Immature natural killer cell (primary cell): ENCODE measurements around the gene VCPKMT. TPM values are rescaled to one million over a fixed set of nuclear protein-coding genes. Genes with fewer than 3 reads are reported as not detected.
A peak's percentile ranks its signal among the peaks of the same experiment; 100 is the strongest.

Experiments
- DNase-seq, 3 donors: peaks; one replicate each; pipeline ENCODE4 v3.0.0; 2022; ENCODE audit warnings: mixed read lengths in 1 of 3
- H3K27ac Mint-ChIP-seq, 6 donors: one replicate each; pipeline ENCODE4 v1.8.0; 2020; ENCODE audit warnings: mixed read lengths in 6 of 6, mild to moderate bottlenecking in 5 of 6, inconsistent platforms in 4 of 6, moderate library complexity in 3 of 6
- H3K27me3 Mint-ChIP-seq, 3 donors: one replicate each; pipeline ENCODE4 v1.8.0; 2020 to 2021; ENCODE audit warnings: low read depth in 3 of 3, mild to moderate bottlenecking in 3 of 3, mixed read lengths in 3 of 3, moderate library complexity in 3 of 3, inconsistent platforms in 1 of 3
- H3K36me3 Mint-ChIP-seq, 3 donors: one replicate each; pipeline ENCODE4 v1.8.0; 2020; ENCODE audit warnings: mixed read lengths in 3 of 3, inconsistent platforms in 2 of 3, mild to moderate bottlenecking in 2 of 3
- H3K4me1 Mint-ChIP-seq, 2 donors: one replicate each; pipeline ENCODE4 v1.8.0; 2020; ENCODE audit warnings: inconsistent platforms in 2 of 2, mild to moderate bottlenecking in 2 of 2, mixed read lengths in 2 of 2, moderate library complexity in 1 of 2
- H3K4me3 Mint-ChIP-seq, 5 donors: one replicate each; pipeline ENCODE4 v1.8.0; 2020; ENCODE audit warnings: mild to moderate bottlenecking in 5 of 5, mixed read lengths in 5 of 5, inconsistent platforms in 3 of 5, moderate library complexity in 3 of 5
- H3K9me3 Mint-ChIP-seq, 6 donors: one replicate each; pipeline ENCODE4 v1.8.0; 2020; ENCODE audit warnings: mild to moderate bottlenecking in 6 of 6, mixed read lengths in 6 of 6, inconsistent platforms in 4 of 6, moderate library complexity in 3 of 6
- polyA plus RNA-seq, 3 donors: library from polyadenylated mRNA; unstranded; fragments of 300-500 nt; fragmentation: Illumina TruSeq; gene quantifications; one replicate each; pipeline ENCODE4 v1.2.3, GENCODE V29; 2021

Gene VCPKMT
- polyA plus RNA-seq, 3 donors from 2014 or later: 7.8 to 19.2 (median 14.4) TPM

DNA sequence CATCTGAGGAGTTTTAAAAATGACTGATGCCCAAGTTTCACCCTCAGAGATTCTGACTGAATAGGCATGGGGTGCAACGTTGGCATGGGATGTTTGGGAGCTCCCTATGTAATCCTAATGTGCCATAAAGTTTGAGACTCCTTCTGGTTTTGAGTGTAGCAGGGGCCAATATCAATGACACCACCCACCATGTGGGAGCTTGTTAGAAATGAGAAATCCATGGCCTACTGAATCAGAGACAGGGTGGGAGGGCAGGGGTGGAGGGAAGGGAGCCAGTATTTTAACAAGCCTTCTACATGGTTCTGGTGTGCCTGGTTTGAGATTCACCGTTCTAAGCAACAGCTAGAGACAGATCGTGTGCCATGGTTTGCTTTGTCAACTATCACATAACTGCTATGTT, 46.1 kb downstream of the VCPKMT start:
- no peaks in the 10 kb centered on the region for H3K9me3 Mint-ChIP-seq
- no peak overlapping the region for H3K4me3 Mint-ChIP-seq
- peak overlapping the region in 1 of 6 donors; percentile 53 for H3K27ac Mint-ChIP-seq
- peaks cover 35 to 40% of the 10 kb centered on the region in 2 donors for H3K4me1 Mint-ChIP-seq
- no peak for DNase-seq
- H3K27me3 Mint-ChIP-seq: peaks cover 1 to 4% (median 2%) of the 10 kb centered on the region in 3 donors
- peaks cover 0 to 19% (median 11%) of the 10 kb centered on the region in 3 donors for H3K36me3 Mint-ChIP-seq

- Mint-ChIP-seq H3K4me1 (peaks cover 42 to 49% of the 10 kb centered on the region in 2 donors), H3K9me3 (no peaks in the 10 kb centered on the region), H3K36me3 (peaks cover 0 to 16% (median 11%) of the 10 kb centered on the region in 3 donors), H3K27ac (peak overlapping the region in 4 of 6 donors; percentile 36 to 85 (median 49)), H3K4me3 (no peak overlapping the region), H3K27me3 (peaks cover 2 to 4% (median 3%) of the 10 kb centered on the region in 3 donors)
- DNase-seq: no peak
Observed at GRCh38 chr14:50069325-50069724, 47.0 kb downstream of the VCPKMT start.

DNA sequence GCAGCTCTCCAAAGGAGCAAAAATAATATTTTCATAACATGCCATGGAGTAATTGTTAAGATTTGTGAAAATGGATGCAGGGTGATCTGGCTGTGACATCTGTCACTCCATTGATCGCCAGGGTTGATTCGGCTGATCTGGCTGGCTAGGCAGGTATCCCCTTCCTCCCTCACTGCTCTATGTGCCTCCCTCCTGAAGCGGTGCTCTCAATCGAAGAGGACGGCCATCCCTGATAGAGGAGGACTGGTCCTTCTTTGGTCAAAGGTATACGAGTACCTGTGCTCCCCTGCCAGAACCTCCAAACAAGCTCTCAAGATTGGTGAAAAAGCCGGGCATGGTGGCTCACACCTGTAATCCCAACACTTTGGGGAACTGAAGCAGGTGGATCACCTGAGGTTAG, 47.9 kb downstream of the VCPKMT start:
- Mint-ChIP-seq H3K4me1 (peaks cover 50 to 57% of the 10 kb centered on the region in 2 donors), H3K27me3 (peaks cover 2 to 6% (median 4%) of the 10 kb centered on the region in 3 donors), H3K36me3 (peaks cover 0 to 14% (median 11%) of the 10 kb centered on the region in 3 donors), H3K27ac (peak overlapping the region in 1 of 6 donors; percentile 31), H3K4me3 (no peak overlapping the region), H3K9me3 (no peaks in the 10 kb centered on the region)
- DNase-seq: no peak

DNA sequence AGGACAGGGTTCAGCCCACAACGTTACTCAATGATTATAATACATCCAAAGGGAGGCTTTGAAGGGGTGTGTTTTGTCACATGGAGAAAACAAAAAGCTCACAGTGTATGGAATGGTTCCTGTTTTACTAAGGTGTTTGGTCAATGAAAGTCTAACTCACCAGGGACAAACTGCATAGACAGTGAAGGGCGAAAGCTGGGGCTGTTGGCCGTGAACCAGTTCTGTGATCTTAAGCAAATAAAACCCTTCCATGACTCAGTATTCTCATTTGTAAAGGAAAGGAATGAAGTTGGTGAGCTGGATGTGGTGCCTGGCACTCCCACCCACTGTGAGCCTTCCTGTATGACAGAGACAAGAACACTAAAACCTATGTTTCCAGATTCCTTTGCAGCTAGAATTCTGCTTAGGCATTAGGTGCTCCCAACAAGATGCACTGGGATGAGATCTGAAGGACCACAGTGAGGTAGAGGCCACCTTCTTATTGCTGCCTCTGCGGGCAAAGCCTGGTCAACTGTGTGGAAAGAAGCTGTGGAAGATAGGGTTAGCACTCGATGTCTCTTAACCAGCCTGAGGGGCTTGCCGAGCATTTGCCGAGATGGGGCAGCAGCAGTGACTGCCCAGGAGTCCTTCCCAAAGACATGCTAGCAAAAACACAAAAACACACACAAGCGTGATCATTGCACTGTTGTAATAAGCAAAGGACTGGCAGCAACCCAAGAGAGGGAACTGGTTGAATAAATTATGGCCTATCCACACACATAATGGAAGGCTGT, 48.5 kb downstream of the VCPKMT start:
- no peak for DNase-seq
- peaks cover 56 to 57% of the 10 kb centered on the region in 2 donors for H3K4me1 Mint-ChIP-seq
- no peaks in the 10 kb centered on the region for H3K9me3 Mint-ChIP-seq
- peak overlapping the region in 3 of 6 donors; percentile 22 to 98 (median 67) for H3K27ac Mint-ChIP-seq
- H3K36me3 Mint-ChIP-seq: peaks cover 0 to 11% (median 8%) of the 10 kb centered on the region in 3 donors
- no peak overlapping the region for H3K4me3 Mint-ChIP-seq
- peaks cover 2 to 6% (median 4%) of the 10 kb centered on the region in 3 donors for H3K27me3 Mint-ChIP-seq

GRCh38 chr14:50065583-50065982, 50.8 kb downstream of the VCPKMT start:
- H3K27me3 Mint-ChIP-seq: peaks cover 5 to 9% (median 8%) of the 10 kb centered on the region in 3 donors

GRCh38 chr14:50064993-50065392, 51.4 kb downstream of the VCPKMT start:
- Mint-ChIP-seq H3K27me3 (peaks cover 5 to 9% (median 8%) of the 10 kb centered on the region in 3 donors), H3K36me3 (peaks cover 0 to 11% (median 8%) of the 10 kb centered on the region in 3 donors), H3K4me1 (peaks cover 69 to 70% of the 10 kb centered on the region in 2 donors), H3K4me3 (peak overlapping the region; percentile 69 to 82 (median 78)), H3K27ac (peak overlapping the region; percentile 98 to 100 (median 100)), H3K9me3 (no peaks in the 10 kb centered on the region)
- peak; percentile 76 to 78 (median 77) for DNase-seq

More at GRCh38 chr14:50065583-50065982, 50.8 kb downstream of the VCPKMT start:
- DNase-seq: no peak
- Mint-ChIP-seq H3K4me3 (peak overlapping the region in 3 of 5 donors; percentile 69 to 82 (median 82)), H3K4me1 (peaks cover 64 to 65% of the 10 kb centered on the region in 2 donors), H3K27ac (peak overlapping the region; percentile 98 to 100 (median 100)), H3K36me3 (peaks cover 0 to 11% (median 8%) of the 10 kb centered on the region in 3 donors), H3K9me3 (no peaks in the 10 kb centered on the region)

DNA sequence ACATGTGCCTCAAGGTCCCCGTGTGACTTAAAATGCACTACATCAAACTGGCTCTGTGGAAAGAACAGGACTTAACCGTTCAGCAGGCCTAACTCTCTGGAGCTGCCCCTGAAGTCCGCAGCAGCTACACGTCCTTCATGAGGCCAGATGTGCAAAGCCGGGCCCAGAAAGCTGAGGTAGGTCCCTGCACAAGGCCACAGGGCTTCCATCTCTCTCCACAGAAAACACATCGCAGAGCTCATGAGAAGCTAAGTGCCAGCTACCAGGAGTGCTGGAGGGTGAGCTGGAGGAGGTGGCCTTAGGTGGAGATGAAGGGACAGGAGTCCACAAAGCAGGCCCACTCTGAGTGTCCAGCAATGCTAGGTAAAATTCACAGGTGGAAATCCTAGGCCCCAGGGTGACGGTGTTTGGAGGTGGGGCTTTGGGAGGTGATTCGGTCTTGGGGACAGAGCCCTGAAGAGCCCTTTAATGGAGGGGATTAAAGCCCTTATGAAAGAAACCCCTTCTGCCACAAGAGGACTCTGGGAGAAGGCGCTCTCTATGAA, 52.4 kb downstream of the VCPKMT start:
- peaks cover 0 to 11% (median 8%) of the 10 kb centered on the region in 3 donors for H3K36me3 Mint-ChIP-seq
- peak overlapping the region in 3 of 5 donors; percentile 39 to 82 (median 51) for H3K4me3 Mint-ChIP-seq
- H3K9me3 Mint-ChIP-seq: no peaks in the 10 kb centered on the region
- H3K27me3 Mint-ChIP-seq: peaks cover 5 to 9% (median 8%) of the 10 kb centered on the region in 3 donors
- H3K27ac Mint-ChIP-seq: peak overlapping the region; percentile 98 to 100 (median 100)
- peaks cover 78 to 81% of the 10 kb centered on the region in 2 donors for H3K4me1 Mint-ChIP-seq
- no peak for DNase-seq

DNA sequence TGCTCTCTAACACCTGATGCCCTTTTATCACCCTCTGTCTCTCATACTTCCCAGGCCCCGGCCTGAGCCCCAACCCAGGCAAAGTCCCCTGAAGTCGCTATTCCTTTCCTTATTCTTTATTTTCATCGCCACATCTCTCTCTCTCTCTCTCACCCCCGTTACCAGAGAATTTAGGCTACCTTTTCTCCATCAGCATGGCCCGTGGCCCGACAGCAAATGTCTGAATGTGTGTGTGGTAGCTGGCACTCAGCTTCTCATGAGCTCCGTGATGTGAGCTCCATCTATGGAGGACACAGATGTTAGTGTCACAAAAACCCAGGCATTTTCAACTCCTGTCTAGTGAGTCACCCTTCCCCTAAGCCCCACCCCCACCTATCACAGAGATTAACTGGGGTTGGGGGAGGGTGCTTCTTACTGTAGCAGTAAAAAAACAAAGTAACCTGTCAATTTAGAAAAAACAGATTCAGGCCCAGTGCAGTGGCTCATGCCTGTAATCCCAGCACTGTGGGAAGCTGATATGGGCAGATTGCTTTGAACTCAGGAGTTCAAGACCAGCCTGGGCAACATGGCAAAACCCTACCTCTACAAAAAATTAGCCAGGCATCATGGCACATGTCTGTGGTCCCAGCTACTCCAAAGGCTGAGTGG, 53.8 kb downstream of the VCPKMT start:
- Mint-ChIP-seq H3K4me3 (peak overlapping the region; percentile 83 to 99 (median 91)), H3K9me3 (no peaks in the 10 kb centered on the region), H3K27ac (peak overlapping the region; percentile 98 to 100 (median 100)), H3K4me1 (peaks cover 88 to 94% of the 10 kb centered on the region in 2 donors), H3K27me3 (peaks cover 5 to 9% (median 8%) of the 10 kb centered on the region in 3 donors), H3K36me3 (peaks cover 0 to 11% (median 8%) of the 10 kb centered on the region in 3 donors)
- DNase-seq: peak; percentile 71 to 81 (median 71)

- peak; percentile 83 to 85 (median 83) for DNase-seq
- Mint-ChIP-seq H3K4me3 (peak overlapping the region; percentile 83 to 99 (median 91)), H3K36me3 (peaks cover 0 to 10% (median 7%) of the 10 kb centered on the region in 3 donors), H3K4me1 (peaks cover 95 to 100% of the 10 kb centered on the region in 2 donors), H3K27ac (peak overlapping the region; percentile 98 to 100 (median 100)), H3K27me3 (peaks cover 5 to 9% (median 8%) of the 10 kb centered on the region in 3 donors), H3K9me3 (no peaks in the 10 kb centered on the region)
Observed at GRCh38 chr14:50061664-50062437, 54.5 kb downstream of the VCPKMT start.

DNA sequence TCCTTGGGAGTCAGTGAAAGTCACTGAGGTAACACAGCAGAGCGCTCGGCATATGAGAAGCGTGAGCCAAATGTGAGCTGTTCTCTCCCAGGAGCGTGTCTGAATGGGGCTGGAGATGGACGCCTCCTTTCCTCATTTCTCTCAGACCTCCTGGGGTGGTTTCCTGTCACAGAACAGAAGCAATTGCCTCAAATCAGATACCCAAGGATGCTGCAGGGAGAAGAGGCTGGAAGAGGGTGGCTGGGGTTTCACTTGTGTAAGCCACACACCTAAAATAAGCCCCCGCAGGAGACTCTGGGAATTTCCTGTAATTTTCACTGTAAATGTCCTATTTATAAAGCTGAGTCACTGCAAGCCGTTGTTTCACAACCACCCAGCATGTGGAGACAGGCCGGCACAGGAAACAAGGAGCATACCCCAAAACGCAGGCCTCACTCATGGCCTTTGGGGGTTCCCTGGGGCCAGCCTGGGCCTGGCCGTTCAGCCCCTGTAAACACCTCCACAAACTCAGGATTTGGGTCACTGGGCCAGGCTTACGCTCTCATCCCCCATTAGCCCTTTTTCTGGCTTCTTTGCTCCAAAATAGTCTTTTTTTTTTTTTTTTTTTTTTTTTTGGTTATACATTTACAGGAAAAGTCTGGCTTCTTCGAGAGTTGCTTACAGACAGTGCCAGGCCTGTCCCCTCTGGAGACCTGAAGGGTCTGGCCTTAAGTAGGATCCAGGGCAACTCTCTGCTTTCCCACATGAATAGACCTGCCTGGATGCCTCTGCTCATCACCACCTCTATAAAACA, 55.3 kb downstream of the VCPKMT start:
- peak; percentile 39 to 60 (median 45) for DNase-seq
- Mint-ChIP-seq H3K27me3 (peaks cover 5 to 9% (median 8%) of the 10 kb centered on the region in 3 donors), H3K27ac (peak overlapping the region; percentile 98 to 100 (median 100)), H3K9me3 (no peaks in the 10 kb centered on the region), H3K4me3 (peak overlapping the region; percentile 83 to 99 (median 91)), H3K4me1 (peaks cover 95 to 100% of the 10 kb centered on the region in 2 donors), H3K36me3 (peaks cover 2 to 4% (median 2%) of the 10 kb centered on the region in 3 donors)

DNA sequence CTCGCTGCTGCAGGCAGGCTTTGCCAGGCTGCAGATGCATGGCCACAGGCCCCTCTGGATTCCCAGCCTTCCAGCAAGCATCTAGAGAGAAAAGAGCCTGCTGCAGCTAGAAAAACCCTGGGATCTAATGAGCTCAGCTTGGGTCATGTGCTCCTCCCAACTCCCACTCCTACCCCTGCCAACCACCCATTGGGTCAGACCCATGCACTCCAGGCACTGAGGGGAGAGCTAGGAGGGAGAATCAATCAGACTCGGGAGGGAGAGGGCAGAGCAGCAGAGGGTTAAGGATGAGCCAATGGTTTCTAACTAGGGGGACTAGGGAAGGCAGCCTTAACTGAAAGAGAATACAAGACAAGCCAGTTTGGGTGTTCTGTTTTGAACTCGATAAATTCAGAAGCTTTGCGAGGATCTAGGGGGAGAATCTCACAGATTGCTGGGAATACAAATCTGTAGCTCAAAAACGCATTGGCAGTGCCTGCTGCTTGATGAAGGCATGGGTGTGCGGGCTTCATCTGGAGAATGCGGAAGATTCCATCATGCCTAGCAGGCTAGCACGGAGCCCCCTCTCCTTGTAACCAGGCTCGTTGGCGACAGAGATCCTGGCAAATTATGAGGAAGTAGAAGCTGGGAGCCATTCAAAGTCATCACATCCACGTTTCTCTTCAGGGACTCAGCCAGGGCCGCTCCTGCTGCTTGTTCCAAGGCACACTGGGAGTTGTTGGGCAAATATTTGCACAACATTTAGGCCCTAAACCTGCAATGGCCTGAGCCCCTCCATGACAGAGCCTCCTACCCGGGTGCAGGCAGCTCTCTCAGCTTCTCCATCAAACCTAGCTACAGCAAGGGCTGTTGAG, 56.4 kb downstream of the VCPKMT start:
- Mint-ChIP-seq H3K27me3 (peaks cover 5 to 8% (median 7%) of the 10 kb centered on the region in 3 donors), H3K4me3 (peak overlapping the region in 2 of 5 donors; percentile 3 to 23), H3K9me3 (no peaks in the 10 kb centered on the region), H3K4me1 (peaks cover 91 to 97% of the 10 kb centered on the region in 2 donors), H3K27ac (peak overlapping the region; percentile 98 to 100 (median 100)), H3K36me3 (peaks cover 3 to 4% (median 4%) of the 10 kb centered on the region in 3 donors)
- no peak for DNase-seq
